Activated T-helper 17 cell treated with anti-CD3 and anti-CD28 coated beads, Interleukin-2, amount 50 U/mL, for 72 hours (primary cell): Measurements from ENCODE around the gene LIN7B. TPM values are rescaled to one million over a fixed set of nuclear protein-coding genes. Genes with fewer than 3 reads are reported as not detected.

Source experiments
- ATAC-seq: fragments of 150-1000 bp; cut with Tn5 transposase; replicated peaks from 2 replicates; pipeline ENCODE4 v1.10.0; 2021; ENCODE audit warnings: mild to moderate bottlenecking, moderate library complexity
- H3K27ac Mint-ChIP-seq: one replicate; pipeline ENCODE4 v1.8.0; 2022; ENCODE audit warnings: mixed read lengths
- H3K27me3 Mint-ChIP-seq: one replicate; pipeline ENCODE4 v1.8.0; 2022; ENCODE audit warnings: mixed read lengths
- H3K36me3 Mint-ChIP-seq: one replicate; pipeline ENCODE4 v1.8.0; 2022; ENCODE audit warnings: low read depth, mild to moderate bottlenecking, mixed read lengths
- H3K4me1 Mint-ChIP-seq: one replicate; pipeline ENCODE4 v1.8.0; 2022; ENCODE audit warnings: mixed read lengths
- H3K4me3 Mint-ChIP-seq: one replicate; pipeline ENCODE4 v1.8.0; 2022; ENCODE audit warnings: mild to moderate bottlenecking, mixed read lengths
- H3K9me3 Mint-ChIP-seq: one replicate; pipeline ENCODE4 v1.8.0; 2022; ENCODE audit warnings: mixed read lengths
- total RNA-seq, 2 donors: library from RNA; stranded (reverse); gene quantifications; one replicate each; pipeline ENCODE4 v1.2.3, GENCODE V29; 2022

LIN7B gene
- total RNA-seq, 2 donors from 2014 or later = 4.1 to 4.7 TPM

- peaks cover 16% of the 10 kb centered on the region for H3K4me1 Mint-ChIP-seq
- no peaks in the 10 kb centered on the region for H3K9me3 Mint-ChIP-seq
- peaks cover 65% of the 10 kb centered on the region for H3K36me3 Mint-ChIP-seq
- no peak overlapping the region for H3K27ac Mint-ChIP-seq
- no peak overlapping the region for H3K4me3 Mint-ChIP-seq
- H3K27me3 Mint-ChIP-seq = no peaks in the 10 kb centered on the region
- peak; percentile 73 for ATAC-seq
Measured at GRCh38 chr19:49106648-49107135, 7.5 kb upstream of the LIN7B start.

- no peak overlapping the region for H3K4me3 Mint-ChIP-seq
- H3K4me1 Mint-ChIP-seq = peaks cover 16% of the 10 kb centered on the region
- ATAC-seq = no peak
- no peaks in the 10 kb centered on the region for H3K27me3 Mint-ChIP-seq
- no peaks in the 10 kb centered on the region for H3K9me3 Mint-ChIP-seq
- H3K27ac Mint-ChIP-seq = no peak overlapping the region
- H3K36me3 Mint-ChIP-seq = peaks cover 57% of the 10 kb centered on the region
Measured at GRCh38 chr19:49107625-49108459, 6.3 kb upstream of the LIN7B start.

- no peak overlapping the region for H3K4me3 Mint-ChIP-seq
- no peaks in the 10 kb centered on the region for H3K9me3 Mint-ChIP-seq
- H3K27ac Mint-ChIP-seq = peak overlapping the region; percentile 15
- peaks cover 52% of the 10 kb centered on the region for H3K36me3 Mint-ChIP-seq
- no peak for ATAC-seq
- H3K4me1 Mint-ChIP-seq = peaks cover 22% of the 10 kb centered on the region
- no peaks in the 10 kb centered on the region for H3K27me3 Mint-ChIP-seq
Measured at GRCh38 chr19:49109051-49109450, 5.1 kb upstream of the LIN7B start.

GRCh38 chr19:49109569-49110233, 4.5 kb upstream of the LIN7B start:
- H3K27ac Mint-ChIP-seq = no peak overlapping the region

GRCh38 chr19:49110567-49110966, 3.6 kb upstream of the LIN7B start:
- no peak for ATAC-seq
- H3K36me3 Mint-ChIP-seq = peaks cover 36% of the 10 kb centered on the region
- no peaks in the 10 kb centered on the region for H3K27me3 Mint-ChIP-seq
- H3K4me1 Mint-ChIP-seq = peaks cover 16% of the 10 kb centered on the region
- H3K4me3 Mint-ChIP-seq = no peak overlapping the region
- peak overlapping the region; percentile 41 for H3K27ac Mint-ChIP-seq
- H3K9me3 Mint-ChIP-seq = no peaks in the 10 kb centered on the region

More at GRCh38 chr19:49109569-49110233, 4.5 kb upstream of the LIN7B start:
- no peak for ATAC-seq
- peaks cover 45% of the 10 kb centered on the region for H3K36me3 Mint-ChIP-seq
- H3K4me1 Mint-ChIP-seq = peaks cover 22% of the 10 kb centered on the region
- H3K4me3 Mint-ChIP-seq = no peak overlapping the region
- no peaks in the 10 kb centered on the region for H3K27me3 Mint-ChIP-seq
- no peaks in the 10 kb centered on the region for H3K9me3 Mint-ChIP-seq

GRCh38 chr19:49111218-49111998, 2.8 kb upstream of the LIN7B start:
- Mint-ChIP-seq H3K4me3 (no peak overlapping the region), H3K27me3 (no peaks in the 10 kb centered on the region), H3K36me3 (peaks cover 28% of the 10 kb centered on the region), H3K27ac (no peak overlapping the region), H3K4me1 (peaks cover 16% of the 10 kb centered on the region), H3K9me3 (no peaks in the 10 kb centered on the region)
- ATAC-seq = no peak

- Mint-ChIP-seq H3K27ac (no peak overlapping the region), H3K4me1 (peaks cover 15% of the 10 kb centered on the region)
Measured at GRCh38 chr19:49114630-49115363, 627 bp downstream of the LIN7B start.

GRCh38 chr19:49116544-49116943, 2.4 kb downstream of the LIN7B start:
- no peak for ATAC-seq
- H3K36me3 Mint-ChIP-seq = no peaks in the 10 kb centered on the region
- peaks cover 23% of the 10 kb centered on the region for H3K4me1 Mint-ChIP-seq
- H3K4me3 Mint-ChIP-seq = peak overlapping the region; percentile 87
- H3K9me3 Mint-ChIP-seq = no peaks in the 10 kb centered on the region
- no peak overlapping the region for H3K27ac Mint-ChIP-seq
- peaks cover 5% of the 10 kb centered on the region for H3K27me3 Mint-ChIP-seq

More at GRCh38 chr19:49114630-49115363, 627 bp downstream of the LIN7B start:
- ATAC-seq = no peak
- Mint-ChIP-seq H3K27me3 (no peaks in the 10 kb centered on the region), H3K4me3 (peak overlapping the region; percentile 74), H3K9me3 (no peaks in the 10 kb centered on the region), H3K36me3 (no peaks in the 10 kb centered on the region)

- H3K4me3 Mint-ChIP-seq = peak overlapping the region; percentile 87
- H3K27ac Mint-ChIP-seq = peak overlapping the region; percentile 89
- no peaks in the 10 kb centered on the region for H3K36me3 Mint-ChIP-seq
- peaks cover 23% of the 10 kb centered on the region for H3K4me1 Mint-ChIP-seq
- H3K27me3 Mint-ChIP-seq = peaks cover 5% of the 10 kb centered on the region
- no peaks in the 10 kb centered on the region for H3K9me3 Mint-ChIP-seq
- no peak for ATAC-seq
Measured at GRCh38 chr19:49117677-49118564, 3.8 kb downstream of the LIN7B start.

GRCh38 chr19:49118565-49119410, 4.6 kb downstream of the LIN7B start, which contains the start of gene C19orf73:
Gene C19orf73, minus strand, starts transcription at chr19:49119143. Its CDS starts 121 bp downstream, at chr19:49119022.
- Mint-ChIP-seq H3K36me3 (no peaks in the 10 kb centered on the region), H3K27ac (peak within 1 kb of the TSS; percentile 89), H3K4me3 (peak within 1 kb of the TSS; percentile 87), H3K27me3 (peaks cover 5% of the 10 kb centered on the region), H3K4me1 (peaks cover 19% of the 10 kb centered on the region), H3K9me3 (no peaks in the 10 kb centered on the region)
- ATAC-seq = peak; percentile 85

GRCh38 chr19:49119411-49120324, 5.5 kb downstream of the LIN7B start, which contains the start of gene PPFIA3:
Gene PPFIA3, plus strand, starts transcription at chr19:49119544. Its CDS starts 8,330 bp downstream, at chr19:49127874.
- peaks cover 5% of the 10 kb centered on the region for H3K27me3 Mint-ChIP-seq
- no peaks in the 10 kb centered on the region for H3K36me3 Mint-ChIP-seq
- H3K9me3 Mint-ChIP-seq = no peaks in the 10 kb centered on the region
- ATAC-seq = no peak
- H3K4me3 Mint-ChIP-seq = peak within 1 kb of the TSS; percentile 87
- peaks cover 16% of the 10 kb centered on the region for H3K4me1 Mint-ChIP-seq
- H3K27ac Mint-ChIP-seq = peak within 1 kb of the TSS; percentile 89
